Dedifferentiated amniotic fluid mesenchymal stem cell (primary cell): Measurements from ENCODE around the gene MAJIN.

Experiments used
- DNase-seq: peaks from one replicate; pipeline ENCODE4 v3.0.0-alpha.2; 2016; ENCODE audit errors: extremely low spot score

Gene MAJIN

DNA sequence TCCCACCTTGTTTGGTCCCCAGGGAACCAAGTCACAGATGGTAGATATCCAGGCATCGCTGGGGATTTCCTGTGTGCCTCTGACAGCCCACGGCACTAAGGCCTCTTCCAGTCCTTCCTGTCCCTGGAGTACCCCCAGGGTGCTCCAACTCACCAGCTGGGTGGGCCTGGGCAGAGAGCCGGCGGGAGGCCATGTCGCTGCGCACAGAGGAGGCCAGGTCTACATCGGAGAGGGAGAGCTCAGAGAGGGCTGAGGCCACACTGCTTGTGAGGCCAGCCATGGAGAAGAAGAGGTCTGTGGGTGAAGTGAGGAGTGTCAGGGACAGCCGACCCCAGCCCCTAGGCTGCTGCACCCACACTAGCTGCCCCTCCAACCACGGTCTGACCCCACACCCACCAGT is 60.2 kb downstream of the MAJIN start:
- DNase-seq = no peak

GRCh38 chr11:64911142-64911541 is 60.8 kb downstream of the MAJIN start:
- DNase-seq = no peak

DNA sequence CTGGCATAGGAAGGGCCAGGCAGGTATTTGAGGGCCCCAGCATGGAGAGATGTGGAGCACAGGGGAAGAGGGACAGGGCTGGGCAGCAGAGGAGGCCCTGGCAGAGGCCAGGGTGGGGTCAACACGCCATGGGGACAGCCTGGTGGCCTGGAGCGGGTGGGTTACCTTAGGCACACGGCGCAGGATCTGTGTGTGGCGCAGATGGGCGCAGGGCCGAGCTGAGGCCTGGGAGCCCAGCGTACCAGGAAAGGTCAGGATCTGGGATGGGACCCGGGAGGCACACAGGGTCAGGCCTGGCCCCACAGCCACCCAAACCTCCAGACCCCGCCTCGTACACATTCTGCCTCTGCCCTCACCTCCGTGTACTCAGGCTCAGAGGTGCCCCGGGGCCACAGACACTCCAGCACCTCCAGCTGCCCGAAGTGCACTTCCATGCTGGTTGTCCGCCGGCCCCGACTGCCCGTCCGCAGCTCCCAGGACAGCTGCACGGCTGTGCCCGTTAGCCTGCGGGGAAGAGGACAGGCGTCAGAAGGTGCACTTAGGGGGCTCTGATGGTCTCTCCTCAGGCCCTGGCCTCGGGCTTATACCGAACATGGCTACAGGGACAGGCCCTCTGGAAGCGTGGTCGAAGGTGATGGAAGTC is 61.3 kb downstream of the MAJIN start:
- no peak for DNase-seq

- no peak for DNase-seq
Measured at GRCh38 chr11:64909653-64910343, 62.1 kb downstream of the MAJIN start.

DNA sequence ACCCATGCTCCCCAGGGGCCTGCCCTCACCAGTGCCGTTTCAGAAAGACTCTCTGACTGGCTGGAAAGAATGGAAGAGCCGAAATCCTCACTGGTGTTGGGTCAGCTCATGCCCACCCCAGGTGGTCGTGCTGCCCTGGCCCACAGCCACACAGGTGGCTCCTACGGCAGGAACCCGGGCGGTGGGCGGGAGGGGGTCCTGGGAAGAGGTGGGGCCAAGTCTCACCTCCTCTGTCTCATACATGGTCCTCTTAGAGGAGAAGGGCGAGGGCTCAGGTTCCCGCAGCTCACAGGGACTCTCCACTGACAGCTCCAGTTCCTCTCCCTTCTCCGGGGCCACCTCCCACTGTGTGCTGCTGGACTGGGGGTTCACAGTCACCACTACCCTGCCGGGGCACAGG is 63.1 kb downstream of the MAJIN start:
- DNase-seq = no peak

DNA sequence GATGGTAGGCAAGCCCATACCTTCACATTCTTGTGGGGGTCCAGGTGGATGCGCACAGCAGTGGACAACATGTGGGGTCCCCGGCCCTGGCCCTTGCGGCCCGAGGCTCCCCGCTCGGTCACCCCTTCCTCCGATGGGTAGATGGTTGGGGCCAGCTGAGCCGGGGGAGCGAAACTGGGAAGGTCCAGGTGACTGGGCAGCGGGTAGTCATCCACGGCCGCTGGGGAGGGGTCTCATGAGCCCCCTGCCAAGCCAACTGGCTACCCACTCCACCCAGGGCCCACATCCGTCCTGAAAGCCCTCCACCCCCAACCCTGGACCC is 65.6 kb downstream of the MAJIN start:
- no peak for DNase-seq

DNA sequence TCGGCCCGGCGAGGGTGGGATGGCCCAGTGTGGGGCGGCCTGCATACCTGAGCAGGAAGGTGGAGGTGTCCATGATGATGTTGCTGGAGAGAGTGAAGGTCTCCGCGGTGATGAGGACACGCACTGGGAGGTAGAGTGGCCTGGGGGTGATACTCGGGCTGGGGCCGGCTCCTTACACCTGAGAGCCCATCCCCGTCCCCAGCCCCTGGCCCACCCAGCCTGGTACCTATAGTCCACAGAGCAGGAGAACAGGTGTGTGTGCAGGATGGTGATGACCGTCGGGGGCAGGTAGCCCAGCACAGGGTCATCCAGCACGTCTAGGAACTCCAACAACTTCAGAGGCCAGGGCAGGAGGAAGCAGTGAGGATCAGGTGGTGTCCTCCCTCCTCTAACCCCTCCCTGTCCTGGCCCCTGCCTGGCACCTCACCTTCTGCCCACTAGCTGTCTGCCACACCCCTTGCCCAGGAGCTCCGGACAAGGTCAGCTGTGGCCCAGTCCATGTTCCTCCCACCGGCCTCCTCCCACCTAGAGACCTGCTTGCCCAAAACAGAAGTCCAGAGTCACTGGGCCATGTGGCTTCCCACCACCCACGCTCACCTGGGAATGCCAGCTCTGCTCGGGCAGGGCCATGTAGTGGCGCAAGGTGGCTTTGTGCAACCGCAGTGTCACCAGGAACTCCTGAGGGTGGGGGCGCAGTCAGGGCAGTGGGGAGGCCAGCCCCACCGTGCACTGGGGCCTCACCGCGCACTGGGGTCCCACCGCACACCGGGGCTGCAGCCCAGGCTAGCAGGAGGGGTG is 66.2 kb downstream of the MAJIN start:
- no peak for DNase-seq

DNA sequence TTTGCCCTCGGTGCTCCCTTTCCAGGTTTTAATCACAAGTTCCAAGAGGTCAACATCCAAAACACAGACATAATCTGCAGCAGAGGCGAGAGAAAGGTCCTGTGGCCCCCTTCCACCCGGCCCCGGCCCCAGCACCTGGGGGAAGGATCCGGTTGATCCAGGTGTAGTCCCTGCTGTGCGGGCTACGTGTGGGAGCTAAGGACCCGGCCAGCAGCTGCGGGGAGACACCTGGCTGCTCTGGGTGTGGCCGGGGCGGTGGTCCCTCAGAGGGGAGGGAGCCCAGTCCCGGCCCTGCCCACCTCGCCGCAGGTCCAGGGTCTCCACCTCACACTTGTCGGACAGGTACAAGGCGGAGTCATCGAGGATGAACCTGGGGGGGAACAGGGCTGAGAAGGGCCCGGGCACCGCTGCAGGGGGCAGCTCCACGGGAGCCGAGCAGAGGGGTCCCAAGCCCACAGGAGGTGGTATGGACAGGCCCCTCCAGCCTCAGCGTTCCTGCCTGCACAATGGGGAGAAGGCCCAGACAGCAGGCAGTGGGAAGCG is 68.5 kb downstream of the MAJIN start:
- DNase-seq = no peak

GRCh38 chr11:64902102-64902900 is 69.6 kb downstream of the MAJIN start:
- DNase-seq = no peak

- DNase-seq = no peak
Measured at GRCh38 chr11:64900774-64901173, 71.1 kb downstream of the MAJIN start.

GRCh38 chr11:64900263-64900678 is 71.6 kb downstream of the MAJIN start:
- no peak for DNase-seq

DNA sequence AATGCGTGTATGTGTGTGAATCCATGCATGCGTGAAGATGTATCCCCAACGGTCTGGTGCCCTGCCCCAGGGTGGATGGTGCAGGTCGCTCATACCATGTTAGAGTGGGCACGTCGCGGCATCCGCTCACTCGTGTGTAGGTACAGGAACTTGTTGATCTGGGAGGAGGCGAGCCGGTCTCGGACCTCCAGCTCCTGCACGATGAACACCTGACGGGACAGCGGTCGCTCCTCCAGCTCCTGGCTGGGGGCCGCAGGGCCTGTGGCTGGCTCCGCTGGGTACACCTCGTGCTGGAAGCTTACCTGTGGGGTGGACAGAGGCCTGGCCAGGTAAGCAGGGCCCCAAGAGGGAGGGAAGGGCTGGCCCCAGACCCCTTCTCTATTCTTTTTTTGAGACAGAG is 73.4 kb downstream of the MAJIN start:
- DNase-seq = no peak

DNA sequence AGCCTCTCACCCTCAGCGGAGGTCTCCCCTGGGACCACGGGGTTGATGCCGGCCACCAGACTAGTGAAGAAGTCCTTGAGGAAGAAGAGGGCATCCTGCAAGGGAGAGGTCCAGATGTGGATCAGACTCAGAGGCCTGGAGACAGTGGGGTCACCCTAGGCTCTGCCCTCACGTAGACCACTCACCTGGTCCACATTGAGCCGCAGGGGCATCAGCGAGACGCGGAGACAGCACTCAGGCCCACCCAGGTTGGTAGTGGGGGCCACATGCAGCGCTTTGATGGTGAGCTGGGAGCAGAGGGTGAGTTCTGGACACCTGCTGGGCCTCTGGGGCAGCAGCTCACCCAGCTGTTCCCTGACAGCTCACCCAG is 73.8 kb downstream of the MAJIN start:
- no peak for DNase-seq

GRCh38 chr11:64897381-64898075 is 74.4 kb downstream of the MAJIN start:
- no peak for DNase-seq

GRCh38 chr11:64896448-64897022 is 75.4 kb downstream of the MAJIN start:
- no peak for DNase-seq

DNA sequence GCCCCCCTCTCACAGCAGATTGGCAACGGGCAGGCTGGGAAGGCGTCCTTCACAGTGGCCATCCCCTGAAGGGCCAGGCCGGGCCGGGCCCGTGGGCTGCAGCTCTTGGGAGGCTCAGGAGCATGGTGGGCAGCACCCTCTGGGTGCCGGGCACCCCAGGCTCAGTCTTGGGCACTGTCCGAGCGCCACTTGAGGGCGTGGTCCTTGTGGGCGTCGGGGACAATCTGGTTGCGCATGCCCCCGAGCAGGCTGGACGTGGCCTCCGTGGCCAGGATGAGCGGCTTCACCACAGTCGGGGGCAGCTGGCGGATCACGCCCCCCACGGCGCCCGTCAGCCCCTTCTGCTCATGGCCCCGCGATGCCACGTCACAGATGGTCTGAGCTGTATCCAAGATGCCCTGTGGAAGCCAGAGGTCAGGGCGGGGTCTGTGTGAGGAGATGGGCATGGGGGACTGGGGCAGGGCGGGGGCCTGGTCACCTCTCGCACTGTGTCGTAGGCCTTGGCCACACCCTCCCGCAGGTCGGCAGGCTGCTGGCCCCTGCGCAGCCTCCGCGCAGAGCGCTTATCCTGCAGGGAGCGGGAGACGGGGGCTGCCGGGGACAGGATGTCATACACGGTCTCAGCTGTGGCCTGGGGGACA is 77.0 kb downstream of the MAJIN start:
- no peak for DNase-seq

- no peak for DNase-seq
Measured at GRCh38 chr11:64894070-64894811, 77.7 kb downstream of the MAJIN start.

- no peak for DNase-seq
Measured at GRCh38 chr11:64893194-64894069, 78.5 kb downstream of the MAJIN start.

GRCh38 chr11:64892838-64893193 is 79.1 kb downstream of the MAJIN start:
- no peak for DNase-seq
